RWPE2 (cell line): ENCODE measurements around the gene CDH4.

Experiments used
- ATAC-seq: fragments of 200-7000 bp; cut with Tn5 transposase; 3 replicates; pipeline ENCODE4 v1.9.1; 2021; ENCODE audit warnings: low read depth
- DNase-seq: peaks from one replicate; pipeline ENCODE4 v3.0.0-alpha.2; 2020; ENCODE audit warnings: low spot score
- H3K27ac ChIP-seq: fragments of 450-650 bp; 2 replicates; pipeline ENCODE4 v1.5.1; 2017; ENCODE audit warnings: mild to moderate bottlenecking; ENCODE audit not compliant: poor library complexity, severe bottlenecking
- H3K27me3 ChIP-seq: fragments of 250-450 bp; sonication (Bioruptor Pico); 2 replicates; pipeline ENCODE4 v1.5.1; 2021; ENCODE audit warnings: mild to moderate bottlenecking, moderate library complexity; ENCODE audit not compliant: insufficient read depth, poor library complexity, severe bottlenecking
- H3K36me3 ChIP-seq: fragments of 250-450 bp; sonication (Bioruptor Pico); 2 replicates; pipeline ENCODE4 v1.5.1; 2020; ENCODE audit warnings: low read depth, mild to moderate bottlenecking, moderate library complexity
- H3K4me1 ChIP-seq: fragments of 250-450 bp; sonication (Bioruptor Pico); 2 replicates; pipeline ENCODE4 v1.5.1; 2021; ENCODE audit warnings: mild to moderate bottlenecking, moderate library complexity; ENCODE audit not compliant: insufficient read depth, poor library complexity, severe bottlenecking
- H3K4me3 ChIP-seq: fragments of 250-450 bp; sonication (Bioruptor Pico); 2 replicates; pipeline ENCODE4 v1.5.1; 2021; ENCODE audit warnings: mild to moderate bottlenecking, moderate library complexity; ENCODE audit not compliant: severe bottlenecking
- H3K9me3 ChIP-seq: fragments of 250-450 bp; sonication (Bioruptor Pico); 2 replicates; pipeline ENCODE4 v1.5.1; 2021; ENCODE audit warnings: mild to moderate bottlenecking, moderate library complexity; ENCODE audit not compliant: severe bottlenecking
- TF ChIP-seq, protein P1 (sequence below): fragments of 450-650 bp; IDR thresholded peaks from one replicate; pipeline ENCODE4 v1.5.1; 2017; ENCODE audit warnings: mild to moderate bottlenecking, moderate library complexity; ENCODE audit not compliant: poor library complexity, severe bottlenecking

Gene CDH4

DNA sequence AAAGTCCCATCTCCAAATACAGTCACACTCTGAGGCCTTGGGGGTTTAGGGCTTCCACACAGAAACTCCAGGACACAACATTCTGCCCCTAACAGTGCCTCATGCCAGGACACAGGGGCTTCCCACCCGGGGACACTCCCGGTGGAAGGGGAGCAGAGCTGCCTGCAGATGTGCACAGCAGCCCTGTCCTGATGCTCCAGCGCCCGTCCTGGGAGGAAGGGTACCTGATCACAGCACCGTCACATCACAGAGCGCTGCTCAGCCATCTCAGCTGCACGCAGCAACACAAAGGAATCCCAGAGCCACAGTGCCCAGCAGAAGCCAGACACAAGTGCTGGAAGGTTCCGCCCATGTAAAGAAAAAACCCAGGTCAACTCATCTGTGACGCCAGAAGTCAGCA, 657.0 kb downstream of the CDH4 start:
- ATAC-seq (no peak), DNase-seq (no peak)
- Histone ChIP-seq H3K27ac (no peak overlapping the region), H3K4me3 (no peak overlapping the region), H3K9me3 (no peaks in the 10 kb centered on the region), H3K36me3 (peaks cover 17% of the 10 kb centered on the region), H3K4me1 (no peaks in the 10 kb centered on the region), H3K27me3 (no peaks in the 10 kb centered on the region)
- TF ChIP-seq, protein P1, sequence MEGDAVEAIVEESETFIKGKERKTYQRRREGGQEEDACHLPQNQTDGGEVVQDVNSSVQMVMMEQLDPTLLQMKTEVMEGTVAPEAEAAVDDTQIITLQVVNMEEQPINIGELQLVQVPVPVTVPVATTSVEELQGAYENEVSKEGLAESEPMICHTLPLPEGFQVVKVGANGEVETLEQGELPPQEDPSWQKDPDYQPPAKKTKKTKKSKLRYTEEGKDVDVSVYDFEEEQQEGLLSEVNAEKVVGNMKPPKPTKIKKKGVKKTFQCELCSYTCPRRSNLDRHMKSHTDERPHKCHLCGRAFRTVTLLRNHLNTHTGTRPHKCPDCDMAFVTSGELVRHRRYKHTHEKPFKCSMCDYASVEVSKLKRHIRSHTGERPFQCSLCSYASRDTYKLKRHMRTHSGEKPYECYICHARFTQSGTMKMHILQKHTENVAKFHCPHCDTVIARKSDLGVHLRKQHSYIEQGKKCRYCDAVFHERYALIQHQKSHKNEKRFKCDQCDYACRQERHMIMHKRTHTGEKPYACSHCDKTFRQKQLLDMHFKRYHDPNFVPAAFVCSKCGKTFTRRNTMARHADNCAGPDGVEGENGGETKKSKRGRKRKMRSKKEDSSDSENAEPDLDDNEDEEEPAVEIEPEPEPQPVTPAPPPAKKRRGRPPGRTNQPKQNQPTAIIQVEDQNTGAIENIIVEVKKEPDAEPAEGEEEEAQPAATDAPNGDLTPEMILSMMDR: no peak

DNA sequence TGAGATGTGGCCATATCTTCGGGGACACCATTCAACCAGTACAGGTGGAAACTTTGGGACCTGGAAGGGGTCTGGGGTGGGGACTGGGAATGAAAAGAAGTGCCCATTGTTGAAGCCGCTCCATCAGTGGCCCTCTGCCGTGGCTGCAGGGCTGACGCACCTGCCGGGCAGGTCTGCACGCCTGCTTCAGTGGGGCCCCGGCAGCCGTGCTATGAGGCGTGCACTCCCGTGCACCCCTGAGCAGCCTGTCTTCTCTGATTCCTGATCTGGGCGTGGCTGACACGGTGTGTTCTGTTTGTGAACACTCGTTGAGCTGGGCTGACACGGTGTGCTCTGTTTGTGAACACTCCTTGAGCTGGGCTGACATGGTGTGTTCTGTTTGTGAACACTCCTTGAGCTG, 657.8 kb downstream of the CDH4 start:
- H3K4me1 ChIP-seq: no peaks in the 10 kb centered on the region
- H3K27me3 ChIP-seq: no peaks in the 10 kb centered on the region
- no peaks in the 10 kb centered on the region for H3K9me3 ChIP-seq
- ATAC-seq: no peak
- DNase-seq: no peak
- H3K36me3 ChIP-seq: peaks cover 17% of the 10 kb centered on the region
- H3K27ac ChIP-seq: no peak overlapping the region
- TF ChIP-seq, protein P1: no peak
- no peak overlapping the region for H3K4me3 ChIP-seq

DNA sequence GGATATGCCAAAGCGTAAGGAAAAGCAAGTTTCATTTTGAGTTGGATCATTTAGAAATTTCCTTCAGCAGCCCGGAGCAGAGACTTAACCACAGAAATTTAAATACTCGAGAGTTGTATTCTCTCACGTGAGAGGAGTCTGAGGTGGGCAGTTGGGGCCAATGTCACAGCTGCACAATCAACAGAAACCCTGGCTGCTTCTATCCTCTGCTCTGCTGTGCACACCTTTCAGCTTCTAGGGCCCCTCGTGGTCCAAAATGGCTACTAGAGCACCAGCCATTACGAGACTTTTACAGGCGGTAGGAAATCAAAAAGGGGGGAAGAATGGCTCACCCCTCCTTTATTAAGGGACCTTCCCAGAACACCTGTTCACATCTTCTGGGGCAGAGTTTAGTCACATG, 659.8 kb downstream of the CDH4 start:
- DNase-seq (no peak), ATAC-seq (no peak)
- TF ChIP-seq, protein P1: no peak
- Histone ChIP-seq H3K27me3 (no peaks in the 10 kb centered on the region), H3K4me3 (no peak overlapping the region), H3K4me1 (no peaks in the 10 kb centered on the region), H3K9me3 (no peaks in the 10 kb centered on the region), H3K27ac (no peak overlapping the region), H3K36me3 (peaks cover 17% of the 10 kb centered on the region)

DNA sequence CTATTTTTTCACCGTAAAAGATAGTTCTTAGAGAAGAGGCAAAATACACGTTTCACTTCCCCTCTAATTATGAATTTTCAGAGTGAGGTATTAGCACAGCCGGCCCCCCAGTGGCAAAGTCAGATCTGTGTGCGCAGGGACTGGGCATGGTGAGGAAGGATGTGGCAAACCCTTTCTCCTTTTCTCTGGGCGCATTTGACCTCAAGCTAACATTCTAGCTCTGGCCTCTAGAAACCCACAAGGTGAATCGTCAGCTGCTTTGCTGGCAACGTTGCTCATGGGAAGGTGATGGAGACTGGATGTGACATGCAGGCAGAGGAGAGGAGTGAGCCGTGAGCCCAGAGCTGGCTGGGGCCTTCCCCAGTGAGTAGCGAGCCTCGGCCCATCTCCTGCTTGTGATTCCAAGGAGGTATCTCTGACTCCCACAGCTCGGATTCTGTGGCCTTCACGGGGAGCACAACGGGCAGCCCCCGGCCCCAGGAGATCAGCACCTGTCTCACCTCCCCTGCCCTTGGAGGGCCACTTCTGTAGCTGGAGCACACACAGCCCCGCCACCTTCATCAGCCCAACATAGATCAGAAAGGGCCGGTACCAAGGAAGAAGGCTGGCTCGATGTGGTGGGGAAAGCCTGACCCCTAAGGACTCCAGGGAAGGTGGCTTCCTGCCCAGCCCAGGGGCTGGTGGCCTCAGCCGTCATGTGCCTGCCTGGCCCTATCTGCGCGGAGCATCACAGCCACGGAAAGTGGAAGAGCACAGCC, 660.8 kb downstream of the CDH4 start:
- Histone ChIP-seq H3K36me3 (peaks cover 17% of the 10 kb centered on the region), H3K4me1 (no peaks in the 10 kb centered on the region), H3K4me3 (no peak overlapping the region), H3K9me3 (no peaks in the 10 kb centered on the region), H3K27me3 (no peaks in the 10 kb centered on the region), H3K27ac (no peak overlapping the region)
- ATAC-seq (no peak; the same call in 2 of the 3 replicates), DNase-seq (no peak)
- TF ChIP-seq, protein P1: no peak
